ENCODE results near the gene OR11G2. TPM values are rescaled to one million over a fixed set of nuclear protein-coding genes. Genes with fewer than 3 reads are reported as not detected.
"Not testable (repeated sequence)": the region's sequence is repeated elsewhere in the genome, so short reads cannot be mapped to it uniquely, and the experiment has no call there.

Gene OR11G2
- total and polyA plus RNA-seq, 7 donors, result not detected

DNA sequence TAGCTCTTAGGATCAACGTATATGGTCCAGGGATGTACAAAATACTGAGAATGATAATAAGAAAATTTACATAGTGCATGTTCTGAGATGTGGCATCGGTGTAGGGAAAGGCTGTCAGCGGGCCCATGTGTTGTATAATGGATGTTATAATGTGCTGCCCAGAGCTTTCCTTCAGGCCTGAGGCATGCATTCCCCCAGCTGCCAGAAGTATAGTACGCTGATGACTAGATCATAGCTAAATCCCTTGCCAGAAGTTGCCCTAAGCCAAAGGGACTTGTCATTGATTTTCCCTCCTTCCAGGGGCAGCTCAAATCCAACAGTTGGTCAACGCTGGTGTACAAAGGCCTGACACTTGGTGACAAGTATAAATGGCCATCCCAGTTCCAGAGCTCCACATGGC, 6.5 kb upstream of the OR11G2 start:
- H3K4me3 ChIP-seq, result no peak overlapping the region
- H3K9me3 ChIP-seq, result no peaks in the 10 kb centered on the region
- intact Hi-C loops (cut with DNase I), result no loop called here
- no peak for DNase-seq
- no peaks in the 10 kb centered on the region for H3K4me1 ChIP-seq
- H3K36me3 ChIP-seq (ENCODE audit: insufficient read depth in 1 of 2, low read depth in 1 of 2), result no peaks in the 10 kb centered on the region
- TF ChIP-seq, protein P1, sequence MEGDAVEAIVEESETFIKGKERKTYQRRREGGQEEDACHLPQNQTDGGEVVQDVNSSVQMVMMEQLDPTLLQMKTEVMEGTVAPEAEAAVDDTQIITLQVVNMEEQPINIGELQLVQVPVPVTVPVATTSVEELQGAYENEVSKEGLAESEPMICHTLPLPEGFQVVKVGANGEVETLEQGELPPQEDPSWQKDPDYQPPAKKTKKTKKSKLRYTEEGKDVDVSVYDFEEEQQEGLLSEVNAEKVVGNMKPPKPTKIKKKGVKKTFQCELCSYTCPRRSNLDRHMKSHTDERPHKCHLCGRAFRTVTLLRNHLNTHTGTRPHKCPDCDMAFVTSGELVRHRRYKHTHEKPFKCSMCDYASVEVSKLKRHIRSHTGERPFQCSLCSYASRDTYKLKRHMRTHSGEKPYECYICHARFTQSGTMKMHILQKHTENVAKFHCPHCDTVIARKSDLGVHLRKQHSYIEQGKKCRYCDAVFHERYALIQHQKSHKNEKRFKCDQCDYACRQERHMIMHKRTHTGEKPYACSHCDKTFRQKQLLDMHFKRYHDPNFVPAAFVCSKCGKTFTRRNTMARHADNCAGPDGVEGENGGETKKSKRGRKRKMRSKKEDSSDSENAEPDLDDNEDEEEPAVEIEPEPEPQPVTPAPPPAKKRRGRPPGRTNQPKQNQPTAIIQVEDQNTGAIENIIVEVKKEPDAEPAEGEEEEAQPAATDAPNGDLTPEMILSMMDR (IDR thresholded peaks at IDR 0.05), result no peak
- no peaks in the 10 kb centered on the region for H3K27me3 ChIP-seq (ENCODE audit: insufficient read depth in 3 of 3, low read length in 2 of 3)
- no peak overlapping the region for H3K27ac ChIP-seq
- ATAC-seq, result no peak
- WGBS, 3 donors, result 43 to 51% (median 49%) methylated on average over 5 of the region's 5 CpGs

DNA sequence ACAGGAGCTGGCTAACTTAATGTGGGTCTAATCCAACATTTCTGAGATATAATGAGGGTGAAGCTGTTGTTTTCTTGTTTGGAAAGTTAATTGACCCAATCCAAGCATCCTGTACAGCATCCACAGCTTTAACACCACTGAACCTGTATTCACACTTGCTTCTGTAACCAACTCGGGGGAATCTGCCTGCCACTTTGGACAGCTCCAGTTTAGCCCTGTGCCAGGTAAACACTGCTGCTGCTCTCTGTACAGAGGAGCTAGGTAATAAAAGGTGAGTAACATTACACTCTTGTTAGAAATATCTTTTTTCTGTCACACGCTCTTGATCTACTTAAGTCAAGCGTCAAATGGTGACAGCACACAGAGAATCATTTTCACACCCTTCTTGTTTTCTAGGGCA, 700 bp downstream of the OR11G2 start:
- ATAC-seq (no peak), DNase-seq (no peak)
- Histone ChIP-seq H3K4me1 (no peaks in the 10 kb centered on the region), H3K9me3 (no peaks in the 10 kb centered on the region), H3K36me3 (ENCODE audit: insufficient read depth in 1 of 2, low read depth in 1 of 2) (no peaks in the 10 kb centered on the region), H3K27me3 (ENCODE audit: insufficient read depth in 3 of 3, low read length in 2 of 3) (no peaks in the 10 kb centered on the region), H3K27ac (no peak overlapping the region), H3K4me3 (no peak overlapping the region)
- TF ChIP-seq, protein P1 (IDR thresholded peaks at IDR 0.05), result no peak
- WGBS, 3 donors, result 68 to 80% (median 74%) methylated on average over 3 of the region's 3 CpGs
- intact Hi-C loops (cut with DNase I), result no loop called here

DNA sequence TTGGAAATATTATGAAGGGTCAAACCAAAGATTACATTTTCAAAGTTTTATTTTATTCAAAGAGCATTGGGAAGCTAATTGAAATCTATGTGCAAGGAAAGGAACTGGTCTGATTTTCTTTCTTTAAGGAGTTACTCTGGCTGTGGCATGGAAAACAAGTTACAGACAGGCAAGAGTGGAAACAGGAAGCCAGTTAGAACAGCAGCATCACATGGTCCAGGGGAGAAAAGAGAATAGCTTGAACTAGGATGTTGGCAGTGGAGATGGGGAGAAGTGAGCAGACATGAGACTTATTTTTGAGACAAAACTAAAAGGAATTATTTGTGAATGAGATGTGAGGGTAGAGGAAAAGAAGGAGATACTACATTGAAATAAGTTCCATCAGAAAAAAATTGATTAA, 3.4 kb downstream of the OR11G2 start:
- H3K4me3 ChIP-seq, result no peak overlapping the region
- DNase-seq (no peak), ATAC-seq (no peak)
- no peaks in the 10 kb centered on the region for H3K4me1 ChIP-seq
- TF ChIP-seq, protein P1 (IDR thresholded peaks at IDR 0.05), result no peak
- no peaks in the 10 kb centered on the region for H3K27me3 ChIP-seq (ENCODE audit: insufficient read depth in 3 of 3, low read length in 2 of 3)
- intact Hi-C loops (cut with DNase I), result no loop called here
- H3K27ac ChIP-seq, result no peak overlapping the region
- no peaks in the 10 kb centered on the region for H3K9me3 ChIP-seq
- H3K36me3 ChIP-seq (ENCODE audit: insufficient read depth in 1 of 2, low read depth in 1 of 2), result no peaks in the 10 kb centered on the region

DNA sequence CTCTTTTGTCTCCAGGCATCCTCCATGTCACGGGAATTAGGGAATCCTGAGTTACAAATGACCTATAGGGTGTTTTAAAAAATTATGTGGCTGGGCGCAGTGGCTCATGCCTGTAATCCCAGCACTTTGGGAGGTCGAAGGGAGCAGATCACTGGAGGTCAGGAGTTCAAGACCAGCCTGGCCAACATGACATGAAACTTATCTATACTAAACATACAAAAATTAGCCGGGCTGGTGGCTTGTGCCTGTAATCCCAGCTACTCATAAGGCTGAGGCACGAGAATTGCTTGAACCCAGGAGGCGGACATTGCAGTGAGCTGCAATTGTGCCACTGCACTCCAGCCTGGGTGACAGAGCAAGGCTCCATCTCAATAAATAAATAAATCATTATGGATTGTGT, 4.5 kb downstream of the OR11G2 start:
- H3K9me3 ChIP-seq; DNase-seq; H3K4me3 ChIP-seq; intact Hi-C loops (cut with DNase I); H3K27ac ChIP-seq; ATAC-seq; H3K4me1 ChIP-seq; H3K36me3 ChIP-seq (ENCODE audit: insufficient read depth in 1 of 2, low read depth in 1 of 2); H3K27me3 ChIP-seq (ENCODE audit: insufficient read depth in 3 of 3, low read length in 2 of 3): not testable (repeated sequence)
- 63% methylated on average over 6 of the region's 6 CpGs for WGBS, 3 donors

DNA sequence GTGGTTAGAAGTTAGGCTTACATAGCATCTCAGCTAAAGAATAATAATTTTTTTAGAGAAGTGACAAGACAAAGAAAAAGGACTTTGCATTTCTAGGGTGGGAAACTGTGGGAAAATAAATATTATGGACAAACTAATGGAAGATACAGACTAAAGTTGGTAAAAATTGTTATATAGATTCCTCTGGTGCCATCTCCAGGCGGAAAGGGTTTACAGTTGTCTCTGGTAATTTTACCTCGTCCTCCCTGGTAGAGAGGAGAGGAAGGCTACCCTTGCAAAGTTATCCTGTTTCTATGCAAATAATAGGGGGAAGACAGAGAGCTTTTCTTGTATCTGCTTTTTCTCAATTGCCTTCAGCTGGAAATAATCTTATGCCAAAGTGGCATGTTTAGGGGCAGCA, 5.2 kb downstream of the OR11G2 start:
- TF ChIP-seq, protein P1 (IDR thresholded peaks at IDR 0.05), result no peak

More for the DNA sequence above, 5.2 kb downstream of the OR11G2 start:
- intact Hi-C loops (cut with DNase I), result no loop called here
- WGBS, 3 donors, result 10 to 22% (median 17%) methylated on average over 2 of the region's 2 CpGs
- Histone ChIP-seq H3K36me3 (ENCODE audit: insufficient read depth in 1 of 2, low read depth in 1 of 2) (no peaks in the 10 kb centered on the region), H3K27ac (no peak overlapping the region), H3K4me3 (no peak overlapping the region), H3K9me3 (no peaks in the 10 kb centered on the region), H3K27me3 (ENCODE audit: insufficient read depth in 3 of 3, low read length in 2 of 3) (no peaks in the 10 kb centered on the region), H3K4me1 (no peaks in the 10 kb centered on the region)
- DNase-seq (no peak), ATAC-seq (no peak)

Measured in psoas muscle (tissue), 8 donors.